Heart right ventricle (tissue), 16 donors: ENCODE data around the gene LRCH1. TPM values are rescaled to one million over a fixed set of nuclear protein-coding genes. Genes with fewer than 3 reads are reported as not detected.

Experiments used
- ATAC-seq, 8 donors: fragments of 200-7000 bp; cut with Tn5 transposase; one replicate each; pipeline ENCODE4 v1.9.1; 2020; ENCODE audit warnings: mild to moderate bottlenecking in 8 of 8, moderate library complexity in 8 of 8, moderate number of reproducible peaks in 1 of 8
- DNase-seq, 2 donors: peaks; one replicate each; pipeline ENCODE4 v3.0.0-alpha.2; 2020
- H3K27ac ChIP-seq, 10 donors: fragments of 200-600 bp; sonication (generic) in 2 of 10; one replicate each; pipeline versions ENCODE4 v1.5.0 to v1.8.0; 2020 to 2022; ENCODE audit warnings: mild to moderate bottlenecking in 3 of 10
- H3K27me3 ChIP-seq, 7 donors: fragments of 200-600 bp; one replicate each; pipeline ENCODE4 v1.8.0; 2021 to 2022; ENCODE audit warnings: mild to moderate bottlenecking in 2 of 7
- H3K36me3 ChIP-seq, 9 donors: fragments of 200-600 bp; sonication (generic) in 1 of 9; one replicate each; pipeline versions ENCODE4 v1.5.0 to v1.8.0; 2020 to 2022; ENCODE audit warnings: mild to moderate bottlenecking in 2 of 9
- H3K4me1 ChIP-seq, 9 donors: fragments of 200-600 bp; sonication (generic) in 1 of 9; one replicate each; pipeline versions ENCODE4 v1.5.0 to v1.8.0; 2020 to 2022; ENCODE audit warnings: mild to moderate bottlenecking in 4 of 9
- H3K4me3 ChIP-seq, 10 donors: fragments of 200-600 bp; sonication (generic) in 2 of 10; one replicate each; pipeline versions ENCODE4 v1.5.0 to v1.8.0; 2020 to 2022; ENCODE audit warnings: mild to moderate bottlenecking in 7 of 10, moderate library complexity in 2 of 10
- H3K9me3 ChIP-seq, 11 donors: fragments of 200-600 bp in 10 of 11; sonication (generic) in 2 of 11; one replicate each; pipeline versions ENCODE4 v1.5.0 to v1.8.0; 2013 to 2022; ENCODE audit warnings: mild to moderate bottlenecking in 2 of 11, control low read depth in 1 of 11, moderate library complexity in 1 of 11
- CTCF ChIP-seq, 9 donors: fragments of 200-600 bp; sonication (generic) in 2 of 9; IDR thresholded peaks; one replicate each; pipeline versions ENCODE4 v1.5.0 to v1.8.0; 2021 to 2022; ENCODE audit warnings: antibody characterized with exemption in 9 of 9, mild to moderate bottlenecking in 5 of 9, moderate library complexity in 1 of 9
- WGBS, 2 donors: extraction: QIAGEN DNeasy Blood & Tissue Kit; methylation state at CpG; one replicate each; pipeline ENCODE4 v1.1.7; 2013; ENCODE audit warnings: inconsistent platforms in 1 of 2; 5-methylcytosine and 5-hydroxymethylcytosine counted together
- intact Hi-C, 10 donors: fragments of 100-400 bp; cut with DNase I; formaldehyde crosslinking; loops; one replicate each; pipeline versions ENCODE4 v1.11.1 to v1.14.2; 2022
- polyA plus RNA-seq, 2 donors: library from polyadenylated mRNA; stranded (reverse); fragments of 200-250 nt; gene quantifications; one replicate each; pipeline ENCODE4 v1.2.3, GENCODE V29; 2013
- total RNA-seq, 10 donors: library from RNA; stranded (reverse); fragmentation: NEBNext Ultra II Directional in 3 of 10; extraction: Animal tissue kit (Norgen Biotek cat#: 25700) in 3 of 10; gene quantifications; one replicate each; pipeline versions ENCODE4 v1.2.1 to v1.2.4, GENCODE V29; 2021 to 2023
- donor health status: Arrhythmogenic right ventricular cardiomyopathy.
- donor health status: ischemic (EF 13 %, LVEDD 7.1; RV severe dilation, severe dysfunction).
- donor health status: healthy with polysubstance abuse.
- donor health status: DM: no; HTN: yes; CAD: no.
- donor health status: DM: no; HTN: no; CAD: no.
- donor health status: ischemic (EF 25% LVEDD 6.9; RV normal size, moderate dysfunction).
- donor health status: ischemic (EF 25% LVEDD 5.7; RV mildly dilated, moderate dysfunction).
- donor health status: healthy.
- donor health status: DM: yes; HTN: yes; CAD: no.
- donor health status: Ischemic cardiomyopathy.
- donor health status: ischemic (EF 35%, LVEDD 5.7; RV mildly dilated, moderate dysfunction).
- donor health status: nonischemic (EF 11% LVEDD 7.7; RV severe dilation, severe dysfunction).
- donor health status: DM: yes; HTN: yes; CAD: no.
- donor health status: PGD.
- donor health status: ischemic (EF 29% LVEDD 5.4; RV normal size, mild dysfunction).
- donor health status: nonischemic (EF 23%, LVEDD 6.1; RV moderate dilation, normal function).

Gene LRCH1
- total and polyA plus RNA-seq, 12 donors, result 4.1 to 20.3 (median 13.1) TPM

GRCh38 chr13:46648166-46648607, 95.2 kb downstream of the LRCH1 start:
- Histone ChIP-seq H3K27me3 (no peaks in the 10 kb centered on the region), H3K27ac (no peak overlapping the region), H3K4me1 (peaks cover 8 to 78% (median 48%) of the 10 kb centered on the region in 9 donors), H3K36me3 (peaks cover 0 to 5% (median 0%) of the 10 kb centered on the region in 9 donors), H3K4me3 (no peak overlapping the region), H3K9me3 (no peaks in the 10 kb centered on the region)
- no peak for TF ChIP-seq CTCF (IDR thresholded peaks at IDR 0.05)
- ATAC-seq (peak in 5 of 8 donors; percentile 35 to 69 (median 68)), DNase-seq (no peak)
- intact Hi-C loops, result no loop called here
- 80 to 85% methylated on average over 4 of the region's 4 CpGs for WGBS, 2 donors

GRCh38 chr13:46649816-46650215, 96.8 kb downstream of the LRCH1 start:
- DNase-seq (no peak), ATAC-seq (no peak)
- H3K4me3 ChIP-seq, result no peak overlapping the region
- peak overlapping the region in 4 of 10 donors; percentile 3 to 39 (median 5) for H3K27ac ChIP-seq
- intact Hi-C loops, result no loop called here
- peaks cover 2 to 72% (median 43%) of the 10 kb centered on the region in 9 donors for H3K4me1 ChIP-seq
- no peaks in the 10 kb centered on the region for H3K9me3 ChIP-seq
- H3K36me3 ChIP-seq, result peaks cover 0 to 5% (median 0%) of the 10 kb centered on the region in 9 donors
- WGBS, 2 donors, result 57 to 71% methylated on average over 1 of the region's 1 CpG
- no peaks in the 10 kb centered on the region for H3K27me3 ChIP-seq
- TF ChIP-seq CTCF (IDR thresholded peaks at IDR 0.05), result no peak

- no peak for DNase-seq
- intact Hi-C loops, result no loop called here
- Histone ChIP-seq H3K36me3 (peaks cover 0 to 5% (median 0%) of the 10 kb centered on the region in 9 donors), H3K9me3 (no peaks in the 10 kb centered on the region), H3K4me1 (peaks cover 2 to 69% (median 46%) of the 10 kb centered on the region in 9 donors), H3K27ac (peak overlapping the region in 9 of 10 donors; percentile 28 to 83 (median 73)), H3K4me3 (no peak overlapping the region), H3K27me3 (no peaks in the 10 kb centered on the region)
- no peak for ATAC-seq
- 18 to 45% methylated on average over 1 of the region's 1 CpG for WGBS, 2 donors
- no peak for TF ChIP-seq CTCF (IDR thresholded peaks at IDR 0.05)
These were observed 102.0 kb downstream of the LRCH1 start for GRCh38 chr13:46654951-46655350.

- H3K4me1 ChIP-seq, result peaks cover 2 to 69% (median 44%) of the 10 kb centered on the region in 9 donors
- ATAC-seq (peak; percentile 38 to 92 (median 58)), DNase-seq (no peak)
- 18 to 25% methylated on average over 8 of the region's 8 CpGs for WGBS, 2 donors
- H3K27ac ChIP-seq, result peak overlapping the region; percentile 28 to 83 (median 72)
- H3K36me3 ChIP-seq, result peaks cover 0 to 5% (median 0%) of the 10 kb centered on the region in 9 donors
- H3K4me3 ChIP-seq, result peak overlapping the region in 3 of 10 donors; percentile 1 to 13 (median 5)
- no peaks in the 10 kb centered on the region for H3K27me3 ChIP-seq
- TF ChIP-seq CTCF (IDR thresholded peaks at IDR 0.05), result no peak
- intact Hi-C loops, result no loop called here
- H3K9me3 ChIP-seq, result no peaks in the 10 kb centered on the region
These were observed 102.6 kb downstream of the LRCH1 start for GRCh38 chr13:46655377-46656180.
